ENCODE measurements around the gene MVB12A. TPM values are rescaled to one million over a fixed set of nuclear protein-coding genes. Genes with fewer than 3 reads are reported as not detected.

MVB12A gene
- polyA plus RNA-seq, 3 donors: 49.5 to 73.2 (median 70.9) TPM

- DNase-seq (ENCODE audit: extremely low read depth in 1 of 11, low read depth in 9 of 11, low spot score in 4 of 11): no peak
Measured at GRCh38 chr19:17457616-17458015, 37.8 kb downstream of the MVB12A start.

- no peak for DNase-seq (ENCODE audit: extremely low read depth in 1 of 11, low read depth in 9 of 11, low spot score in 4 of 11)
Measured at GRCh38 chr19:17458970-17459369, 39.1 kb downstream of the MVB12A start.

GRCh38 chr19:17460372-17461230 is 40.8 kb downstream of the MVB12A start, which contains the start of gene NXNL1:
Gene NXNL1 (minus strand): TSS chr19:17460926. CDS start chr19:17460869, 57 bp downstream.
- DNase-seq (ENCODE audit: extremely low read depth in 1 of 11, low read depth in 9 of 11, low spot score in 4 of 11): no peak

- DNase-seq (ENCODE audit: extremely low read depth in 1 of 11, low read depth in 9 of 11, low spot score in 4 of 11): no peak
Measured at GRCh38 chr19:17466487-17466850, 46.6 kb downstream of the MVB12A start.

- no peak for DNase-seq (ENCODE audit: extremely low read depth in 1 of 11, low read depth in 9 of 11, low spot score in 4 of 11)
Measured at GRCh38 chr19:17467471-17468301, 47.8 kb downstream of the MVB12A start.

- DNase-seq (ENCODE audit: extremely low read depth in 1 of 11, low read depth in 9 of 11, low spot score in 4 of 11): no peak
Measured at GRCh38 chr19:17468302-17469091, 48.6 kb downstream of the MVB12A start.

GRCh38 chr19:17469092-17469480 is 49.2 kb downstream of the MVB12A start:
- no peak for DNase-seq (ENCODE audit: extremely low read depth in 1 of 11, low read depth in 9 of 11, low spot score in 4 of 11)

GRCh38 chr19:17469481-17470067 is 49.7 kb downstream of the MVB12A start:
- peak in 9 of 11 donors; percentile 77 to 89 (median 83) for DNase-seq (ENCODE audit: extremely low read depth in 1 of 11, low read depth in 9 of 11, low spot score in 4 of 11)

- peak; percentile 96 to 99 (median 98) for DNase-seq (ENCODE audit: extremely low read depth in 1 of 11, low read depth in 9 of 11, low spot score in 4 of 11)
Measured at GRCh38 chr19:17470068-17470841, 50.4 kb downstream of the MVB12A start, which contains the start of gene SLC27A1. Gene SLC27A1 (plus strand): TSS chr19:17470524. CDS start chr19:17470541, 17 bp downstream.

GRCh38 chr19:17471410-17472125 is 51.7 kb downstream of the MVB12A start:
- DNase-seq (ENCODE audit: extremely low read depth in 1 of 11, low read depth in 9 of 11, low spot score in 4 of 11): no peak

- DNase-seq (ENCODE audit: extremely low read depth in 1 of 11, low read depth in 9 of 11, low spot score in 4 of 11): no peak
Measured at GRCh38 chr19:17473041-17473440, 53.2 kb downstream of the MVB12A start.

Other genes with a start within 250 kb of the MVB12A start
- gene USE1, start 204.7 kb upstream of the MVB12A start, polyA plus RNA-seq (ENCODE audit: insufficient read length in 3 of 3): 10 to 100 TPM; 21.6 to 33.7 (median 30.9) TPM
- 10 to 100 TPM; 17.5 to 21.2 (median 20.3) TPM for gene OCEL1, start 193.8 kb upstream of the MVB12A start, polyA plus RNA-seq (ENCODE audit: insufficient read length in 3 of 3)
- 10 to 100 TPM; 31.5 to 59.9 (median 44.3) TPM for gene NR2F6, start 174.1 kb upstream of the MVB12A start, polyA plus RNA-seq (ENCODE audit: insufficient read length in 3 of 3)
- gene USHBP1, start 155.3 kb upstream of the MVB12A start, polyA plus RNA-seq (ENCODE audit: insufficient read length in 3 of 3): 1 to 10 TPM; 4.2 to 7.1 (median 6.5) TPM
- gene BABAM1, start 152.6 kb upstream of the MVB12A start, polyA plus RNA-seq (ENCODE audit: insufficient read length in 3 of 3): 100 to 1,000 TPM in 2 of 3 donors, 10 to 100 TPM in 1; 97.0 to 111 (median 107) TPM
- 1 to 10 TPM in 2 of 3 donors, under 1 TPM in 1; 0.95 to 1.7 (median 1.0) TPM for gene ANKLE1, start 138.1 kb upstream of the MVB12A start, polyA plus RNA-seq (ENCODE audit: insufficient read length in 3 of 3)
- gene ABHD8, start 116.6 kb upstream of the MVB12A start, polyA plus RNA-seq (ENCODE audit: insufficient read length in 3 of 3): 10 to 100 TPM in 2 of 3 donors, 1 to 10 TPM in 1; 6.2 to 12.2 (median 11.5) TPM
- gene MRPL34, start 114.2 kb upstream of the MVB12A start, polyA plus RNA-seq (ENCODE audit: insufficient read length in 3 of 3): 10 to 100 TPM; 45.9 to 65.6 (median 57.3) TPM
- gene DDA1, start 110.5 kb upstream of the MVB12A start, polyA plus RNA-seq (ENCODE audit: insufficient read length in 3 of 3): 10 to 100 TPM; 29.8 to 41.8 (median 40.2) TPM
- 10 to 100 TPM in 2 of 3 donors, 1 to 10 TPM in 1; 9.3 to 17.4 (median 13.9) TPM for gene ANO8, start 85.2 kb upstream of the MVB12A start, polyA plus RNA-seq (ENCODE audit: insufficient read length in 3 of 3)
- gene GTPBP3, start 82.5 kb upstream of the MVB12A start, polyA plus RNA-seq (ENCODE audit: insufficient read length in 3 of 3): 10 to 100 TPM; 17.7 to 28.5 (median 20.1) TPM
- 100 to 1,000 TPM; 142 to 223 (median 176) TPM for gene PLVAP, start 42.7 kb upstream of the MVB12A start, polyA plus RNA-seq (ENCODE audit: insufficient read length in 3 of 3)
- gene CCDC194, start 25.9 kb upstream of the MVB12A start, polyA plus RNA-seq (ENCODE audit: insufficient read length in 3 of 3): 1 to 10 TPM; 2.3 to 7.1 (median 2.9) TPM
- 100 to 1,000 TPM; 115 to 149 (median 127) TPM for gene BST2, start 14.4 kb upstream of the MVB12A start, polyA plus RNA-seq (ENCODE audit: insufficient read length in 3 of 3)
- 1 to 10 TPM; 2.8 to 4.1 (median 3.3) TPM for gene TMEM221, start 28.6 kb downstream of the MVB12A start, polyA plus RNA-seq (ENCODE audit: insufficient read length in 3 of 3)
- gene NXNL1, start 40.9 kb downstream of the MVB12A start, polyA plus RNA-seq (ENCODE audit: insufficient read length in 3 of 3): under 1 TPM in 2 of 3 donors, not detected in 1; 0.26 to 0.64 TPM
- gene SLC27A1, start 50.5 kb downstream of the MVB12A start, polyA plus RNA-seq (ENCODE audit: insufficient read length in 3 of 3): 10 to 100 TPM; 12.0 to 22.2 (median 14.9) TPM
- gene PGLS, start 91.6 kb downstream of the MVB12A start, polyA plus RNA-seq (ENCODE audit: insufficient read length in 3 of 3): 10 to 100 TPM; 52.5 to 82.6 (median 73.5) TPM
- 10 to 100 TPM; 44.8 to 58.0 (median 52.9) TPM for gene COLGALT1, start 135.6 kb downstream of the MVB12A start, polyA plus RNA-seq (ENCODE audit: insufficient read length in 3 of 3)

Data from renal cortex interstitium (tissue), 11 donors.